ENCODE results near the gene CHN2. TPM values are rescaled to one million over a fixed set of nuclear protein-coding genes. Genes with fewer than 3 reads are reported as not detected.
"Not testable (repeated sequence)": the region's sequence is repeated elsewhere in the genome, so short reads cannot be mapped to it uniquely, and the experiment has no call there.

Gene CHN2
- total RNA-seq, 4 donors from 2014 or later, result 7.6 to 25.9 (median 17.8) TPM

DNA sequence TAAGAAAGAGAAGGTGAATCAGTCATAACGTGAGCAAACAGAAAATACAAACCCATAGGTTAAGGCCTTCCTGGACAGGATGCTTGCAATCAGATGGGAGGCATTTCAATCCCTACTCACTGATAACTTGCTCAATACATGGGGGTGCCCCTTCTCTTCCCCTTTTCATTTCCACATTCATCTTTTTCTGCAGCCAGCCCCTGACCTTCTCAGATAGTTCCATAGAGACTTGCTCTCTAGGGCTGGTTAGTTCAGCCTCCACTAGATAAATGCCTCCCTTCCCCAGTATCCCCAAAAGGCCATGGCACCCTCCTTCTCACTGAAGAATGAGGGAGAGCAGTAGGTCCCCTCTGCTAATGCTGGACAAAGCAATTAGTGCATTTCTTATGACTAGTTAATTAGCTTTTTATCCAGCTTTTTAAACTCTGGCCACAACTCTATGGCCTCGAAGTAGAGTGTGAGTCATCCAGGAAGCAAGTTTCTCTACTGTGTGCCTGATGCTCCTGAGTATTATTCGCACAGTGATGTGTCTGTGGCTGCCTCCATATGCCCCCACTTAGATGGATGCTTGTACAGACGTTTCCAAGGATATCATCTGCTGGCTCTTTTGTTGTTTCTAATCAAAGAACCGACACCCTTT is 12.7 kb downstream of the CHN2 start:
- no peak for DNase-seq (ENCODE audit: low spot score)
- ATAC-seq (ENCODE audit: low FRiP score), result no peak
- TF ChIP-seq, protein P1, sequence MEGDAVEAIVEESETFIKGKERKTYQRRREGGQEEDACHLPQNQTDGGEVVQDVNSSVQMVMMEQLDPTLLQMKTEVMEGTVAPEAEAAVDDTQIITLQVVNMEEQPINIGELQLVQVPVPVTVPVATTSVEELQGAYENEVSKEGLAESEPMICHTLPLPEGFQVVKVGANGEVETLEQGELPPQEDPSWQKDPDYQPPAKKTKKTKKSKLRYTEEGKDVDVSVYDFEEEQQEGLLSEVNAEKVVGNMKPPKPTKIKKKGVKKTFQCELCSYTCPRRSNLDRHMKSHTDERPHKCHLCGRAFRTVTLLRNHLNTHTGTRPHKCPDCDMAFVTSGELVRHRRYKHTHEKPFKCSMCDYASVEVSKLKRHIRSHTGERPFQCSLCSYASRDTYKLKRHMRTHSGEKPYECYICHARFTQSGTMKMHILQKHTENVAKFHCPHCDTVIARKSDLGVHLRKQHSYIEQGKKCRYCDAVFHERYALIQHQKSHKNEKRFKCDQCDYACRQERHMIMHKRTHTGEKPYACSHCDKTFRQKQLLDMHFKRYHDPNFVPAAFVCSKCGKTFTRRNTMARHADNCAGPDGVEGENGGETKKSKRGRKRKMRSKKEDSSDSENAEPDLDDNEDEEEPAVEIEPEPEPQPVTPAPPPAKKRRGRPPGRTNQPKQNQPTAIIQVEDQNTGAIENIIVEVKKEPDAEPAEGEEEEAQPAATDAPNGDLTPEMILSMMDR (IDR thresholded peaks at IDR 0.05), result no peak

- ATAC-seq (ENCODE audit: low FRiP score) (no peak), DNase-seq (ENCODE audit: low spot score) (no peak)
- TF ChIP-seq, protein P1 (IDR thresholded peaks at IDR 0.05), result no peak
Measured at GRCh38 chr7:29208410-29209250, 14.1 kb downstream of the CHN2 start.

- ATAC-seq (ENCODE audit: low FRiP score), result no peak
- TF ChIP-seq, protein P1 (IDR thresholded peaks at IDR 0.05), result no peak
- no peak for DNase-seq (ENCODE audit: low spot score)
Measured at GRCh38 chr7:29209745-29210144, 15.2 kb downstream of the CHN2 start.

DNA sequence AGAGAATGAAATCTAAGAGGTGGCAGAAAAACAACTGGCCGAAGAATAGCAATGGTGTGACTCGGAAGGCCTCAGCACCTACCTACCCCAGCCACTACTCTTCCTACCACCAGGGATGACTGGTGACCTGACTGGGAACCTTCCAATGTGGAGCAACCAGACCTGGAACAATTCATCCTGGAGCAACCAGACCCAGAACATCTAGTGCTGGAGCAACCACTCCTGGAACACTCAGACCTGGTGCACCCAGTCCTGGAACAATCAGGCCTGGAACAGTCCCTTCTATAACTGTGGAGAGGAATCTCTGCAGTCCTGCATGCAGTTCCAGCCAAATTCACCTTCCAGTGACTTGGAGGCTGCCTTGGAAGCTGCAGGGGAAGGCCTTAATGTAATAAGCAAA is 18.2 kb downstream of the CHN2 start:
- not testable (repeated sequence) for ATAC-seq (ENCODE audit: low FRiP score); DNase-seq (ENCODE audit: low spot score)

GRCh38 chr7:29214056-29214455 is 19.5 kb downstream of the CHN2 start:
- ATAC-seq (ENCODE audit: low FRiP score) (no peak), DNase-seq (ENCODE audit: low spot score) (no peak)
- TF ChIP-seq, protein P1 (IDR thresholded peaks at IDR 0.05), result no peak

DNA sequence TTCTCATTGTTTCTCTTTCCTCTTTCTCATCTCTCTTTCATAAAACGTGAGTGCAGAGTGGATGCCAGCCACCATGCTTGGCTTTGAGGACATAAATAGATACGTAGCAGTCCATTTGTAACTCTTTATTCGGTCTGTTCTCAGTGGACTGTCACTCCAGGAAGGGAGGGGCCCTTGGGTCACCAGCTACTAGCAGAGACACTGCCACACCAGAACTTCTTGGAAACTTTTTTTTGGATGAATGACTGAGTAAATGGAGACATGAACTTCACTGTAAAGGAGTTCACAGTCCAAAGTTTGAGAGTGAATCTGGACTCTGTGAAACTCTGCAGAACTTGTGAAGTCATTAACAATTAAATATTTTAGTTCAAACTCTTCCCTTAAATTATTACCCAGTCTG is 20.2 kb downstream of the CHN2 start:
- ATAC-seq (ENCODE audit: low FRiP score), result no peak
- no peak for DNase-seq (ENCODE audit: low spot score)
- TF ChIP-seq, protein P1 (IDR thresholded peaks at IDR 0.05), result no peak

GRCh38 chr7:29216128-29216527 is 21.6 kb downstream of the CHN2 start:
- TF ChIP-seq, protein P1 (IDR thresholded peaks at IDR 0.05), result no peak
- ATAC-seq (ENCODE audit: low FRiP score) (no peak), DNase-seq (ENCODE audit: low spot score) (no peak)

Data from omental fat pad (tissue), 4 donors.